WTC11 (cell line): Measurements from ENCODE around the gene ARF6. TPM values are rescaled to one million over a fixed set of nuclear protein-coding genes. Genes with fewer than 3 reads are reported as not detected.

Source experiments
- ATAC-seq: fragments of 200-7000 bp; cut with Tn5 transposase; 2 replicates; pipeline ENCODE4 v1.10.0; 2021; ENCODE audit warnings: mild to moderate bottlenecking, moderate library complexity
- CTCF ChIA-PET: fragments of 300-600 bp; sonication (Branson Sonifier 250); formaldehyde crosslinking; loops from one replicate; lab custom pipeline; 2021; ENCODE audit warnings: antibody characterized with exemption; lab: Charles Lee
- POLR2A ChIA-PET: fragments of 350-600 bp; sonication (Branson Sonifier 250); formaldehyde crosslinking; loops from one replicate; lab custom pipeline; 2021; ENCODE audit warnings: antibody characterized with exemption; lab: Charles Lee
- DNase-seq: peaks from one replicate; pipeline ENCODE4 v3.0.0; 2021; ENCODE audit warnings: low spot score
- H3K27ac Mint-ChIP-seq: 2 replicates; pipeline ENCODE4 v1.8.0; 2021; ENCODE audit warnings: mixed read lengths
- H3K27me3 Mint-ChIP-seq: 2 replicates; pipeline ENCODE4 v1.8.0; 2021; ENCODE audit warnings: low read depth, mild to moderate bottlenecking, moderate library complexity, mixed read lengths
- H3K36me3 Mint-ChIP-seq: 2 replicates; pipeline ENCODE4 v1.8.0; 2021; ENCODE audit warnings: mixed read lengths
- H3K4me1 Mint-ChIP-seq: 2 replicates; pipeline ENCODE4 v1.8.0; 2022; ENCODE audit warnings: mixed read lengths
- H3K4me3 Mint-ChIP-seq: 2 replicates; pipeline ENCODE4 v1.8.0; 2021; ENCODE audit warnings: mild to moderate bottlenecking, moderate library complexity, mixed read lengths
- H3K9me3 Mint-ChIP-seq: 2 replicates; pipeline ENCODE4 v1.8.0; 2021; ENCODE audit warnings: mixed read lengths
- ARID4B ChIP-seq: sonication (generic); formaldehyde crosslinking; IDR thresholded peaks from 2 replicates; pipeline ENCODE4 v1.8.0; 2023; ENCODE audit warnings: missing genetic modification reagents, mild to moderate bottlenecking, borderline replicate concordance
- E2F1 ChIP-seq: sonication (generic); formaldehyde crosslinking; IDR thresholded peaks from 2 replicates; pipeline ENCODE4 v1.8.0; 2022; ENCODE audit warnings: mild to moderate bottlenecking, missing genetic modification reagents
- FOXJ3 ChIP-seq: sonication (generic); formaldehyde crosslinking; IDR thresholded peaks from 2 replicates; pipeline ENCODE4 v1.9.0; 2021; ENCODE audit warnings: missing genetic modification reagents, mild to moderate bottlenecking, borderline replicate concordance
- GRHL2 ChIP-seq: fragments of 250-450 bp; sonication (Bioruptor Pico); IDR thresholded peaks from 2 replicates; pipeline ENCODE4 v1.8.0; 2022; ENCODE audit warnings: mild to moderate bottlenecking, moderate library complexity; ENCODE audit not compliant: insufficient replicate concordance, severe bottlenecking
- GTF2I ChIP-seq: fragments of 250-450 bp; sonication (Bioruptor Pico); conservative IDR thresholded peaks from 2 replicates; pipeline ENCODE4 v1.4.0; 2021; ENCODE audit warnings: mild to moderate bottlenecking
- JAZF1 ChIP-seq: fragments of 250-450 bp; sonication (Bioruptor Pico); IDR thresholded peaks from 2 replicates; pipeline ENCODE4 v1.9.0; 2021; ENCODE audit warnings: moderate library complexity, mild to moderate bottlenecking, inconsistent platforms
- MAX ChIP-seq: sonication (generic); formaldehyde crosslinking; IDR thresholded peaks from 2 replicates; pipeline ENCODE4 v1.8.0; 2022; ENCODE audit warnings: mild to moderate bottlenecking, missing genetic modification reagents
- NFYB ChIP-seq: sonication (generic); formaldehyde crosslinking; conservative IDR thresholded peaks from 2 replicates; pipeline ENCODE4 v1.8.0; 2022; ENCODE audit warnings: low read depth, missing genetic modification reagents
- OVOL2 ChIP-seq: fragments of 250-450 bp; sonication (Bioruptor Pico); IDR thresholded peaks from 2 replicates; pipeline ENCODE4 v1.9.0; 2021; ENCODE audit warnings: mild to moderate bottlenecking, borderline replicate concordance
- PRRX2 ChIP-seq: fragments of 250-450 bp; sonication (Bioruptor Pico); IDR thresholded peaks from 2 replicates; pipeline ENCODE4 v1.8.0; 2021; ENCODE audit warnings: mild to moderate bottlenecking
- TEAD1 ChIP-seq: sonication (generic); formaldehyde crosslinking; IDR thresholded peaks from 2 replicates; pipeline ENCODE4 v1.8.0; 2022; ENCODE audit warnings: mild to moderate bottlenecking, missing genetic modification reagents
- ZBTB21 ChIP-seq: sonication (generic); formaldehyde crosslinking; IDR thresholded peaks from 2 replicates; pipeline ENCODE4 v1.8.1; 2023; ENCODE audit warnings: mild to moderate bottlenecking, missing genetic modification reagents, borderline replicate concordance
- ZMAT4 ChIP-seq: fragments of 250-450 bp; sonication (Bioruptor Pico); IDR thresholded peaks from 2 replicates; pipeline ENCODE4 v1.9.0; 2021; ENCODE audit warnings: mild to moderate bottlenecking
- ZNF138 ChIP-seq: sonication (generic); formaldehyde crosslinking; conservative IDR thresholded peaks from 2 replicates; pipeline ENCODE4 v1.8.1; 2022; ENCODE audit warnings: mild to moderate bottlenecking, moderate library complexity, missing genetic modification reagents
- ZNF219 ChIP-seq: sonication (generic); formaldehyde crosslinking; IDR thresholded peaks from 2 replicates; pipeline ENCODE4 v1.8.0; 2023; ENCODE audit warnings: missing genetic modification reagents, mild to moderate bottlenecking, borderline replicate concordance
- ZNF396 ChIP-seq: fragments of 250-450 bp; sonication (Bioruptor Pico); IDR thresholded peaks from 2 replicates; pipeline ENCODE4 v1.8.0; 2021; ENCODE audit warnings: mild to moderate bottlenecking, moderate library complexity, borderline replicate concordance
- ZNF416 ChIP-seq: fragments of 250-450 bp; sonication (Bioruptor Pico); IDR thresholded peaks from 2 replicates; pipeline ENCODE4 v1.9.0; 2021; ENCODE audit warnings: mild to moderate bottlenecking, inconsistent platforms
- ZNF671 ChIP-seq: fragments of 250-450 bp; sonication (Bioruptor Pico); IDR thresholded peaks from 2 replicates; pipeline ENCODE4 v1.8.0; 2021; ENCODE audit warnings: mild to moderate bottlenecking
- ZSCAN18 ChIP-seq: fragments of 250-450 bp; sonication (Bioruptor Pico); IDR thresholded peaks from 2 replicates; pipeline ENCODE4 v2.1.2; 2022; ENCODE audit warnings: mild to moderate bottlenecking, moderate library complexity
- total RNA-seq: library from RNA; stranded (reverse); gene quantifications from 3 replicates; pipeline ENCODE4 v1.2.3, GENCODE V29; 2021

Gene ARF6
- total RNA-seq, 1 experiment from 2014 or later = 55.9 TPM

GRCh38 chr14:49875640-49876198 is 17.2 kb upstream of the ARF6 start:
- no peak for DNase-seq
- no peak for ATAC-seq
- CTCF ChIA-PET = no interaction called here
- Mint-ChIP-seq H3K36me3 (no peaks in the 10 kb centered on the region), H3K4me1 (peaks cover 4% of the 10 kb centered on the region), H3K27ac (no peak overlapping the region), H3K4me3 (no peak overlapping the region), H3K27me3 (0 out of 2 replicates have a peak, but pooled peaks cover 3% of the 10 kb centered on the region), H3K9me3 (peaks cover 8% of the 10 kb centered on the region)
- TF ChIP-seq FOXJ3 = no peak
- TF ChIP-seq ARID4B (CRISPR knock-in tag) = no peak
- no peak for TF ChIP-seq MAX (CRISPR knock-in tag)
- no peak for TF ChIP-seq E2F1 (CRISPR knock-in tag)
- no peak for TF ChIP-seq ZNF416
- TF ChIP-seq ZNF138 (CRISPR knock-in tag) = no peak
- no peak for TF ChIP-seq TEAD1 (CRISPR knock-in tag)
- TF ChIP-seq ZMAT4 (CRISPR knock-in tag) = no peak
- TF ChIP-seq GRHL2 (CRISPR knock-in tag) = no peak
- no peak for TF ChIP-seq ZNF219 (CRISPR knock-in tag)
- TF ChIP-seq PRRX2 (CRISPR knock-in tag) = no peak
- no peak for TF ChIP-seq NFYB (CRISPR knock-in tag)
- no peak for TF ChIP-seq ZBTB21 (CRISPR knock-in tag)
- no peak for TF ChIP-seq JAZF1
- no peak for TF ChIP-seq ZNF671 (CRISPR knock-in tag)
- TF ChIP-seq GTF2I = no peak
- no peak for TF ChIP-seq OVOL2 (CRISPR knock-in tag)
- no peak for TF ChIP-seq ZSCAN18
- TF ChIP-seq ZNF396 (CRISPR knock-in tag) = no peak
- POLR2A ChIA-PET = interaction anchor here (1.0 kb wide), 1 partner anchor 13 kb away, joined by 3 read pairs; no protein-coding TSS in a partner anchor
